ENCODE results near the gene ELAVL3. TPM values are rescaled to one million over a fixed set of nuclear protein-coding genes. Genes with fewer than 3 reads are reported as not detected.

ELAVL3 gene
- total RNA-seq, 2 experiments from 2014 or later: 0.66 TPM; not detected in 1

DNA sequence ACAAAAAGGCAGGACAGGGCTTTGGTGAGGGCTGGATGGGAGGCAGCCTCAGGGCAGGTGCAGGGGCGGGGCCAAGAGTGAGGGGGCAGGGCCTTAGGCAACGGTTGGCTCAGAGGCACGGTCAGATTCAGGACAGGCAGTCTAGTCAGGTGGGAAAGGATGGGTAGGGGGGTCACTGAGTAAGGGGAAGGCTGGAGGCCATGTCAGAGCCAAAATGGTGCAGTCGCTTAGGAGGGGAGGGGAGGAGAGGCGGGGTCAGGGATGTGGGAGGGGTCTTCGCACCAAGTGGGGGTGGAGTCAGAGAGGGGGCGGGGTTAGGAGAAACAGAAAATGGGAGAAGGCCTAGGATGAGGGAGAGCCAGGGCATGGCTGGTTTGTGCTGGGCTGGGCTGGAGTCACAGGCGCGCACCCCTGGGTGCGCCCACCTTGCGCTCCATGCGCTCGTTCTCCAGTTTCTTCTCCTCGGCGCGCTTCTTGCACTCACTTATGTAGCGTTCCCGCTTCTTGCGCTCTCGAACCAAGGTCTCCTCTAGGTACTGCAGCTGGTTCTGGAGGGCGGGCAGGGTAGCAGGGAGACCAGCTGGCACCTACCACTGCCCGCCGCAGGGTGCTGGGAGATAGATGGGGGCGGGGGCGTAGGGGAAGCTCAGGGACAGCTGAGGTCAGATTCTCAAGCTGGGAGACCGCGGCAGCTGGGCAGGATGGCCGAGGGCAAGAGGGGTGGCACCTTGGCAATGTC, 55.0 kb downstream of the ELAVL3 start:
- TF ChIP-seq, protein P1, sequence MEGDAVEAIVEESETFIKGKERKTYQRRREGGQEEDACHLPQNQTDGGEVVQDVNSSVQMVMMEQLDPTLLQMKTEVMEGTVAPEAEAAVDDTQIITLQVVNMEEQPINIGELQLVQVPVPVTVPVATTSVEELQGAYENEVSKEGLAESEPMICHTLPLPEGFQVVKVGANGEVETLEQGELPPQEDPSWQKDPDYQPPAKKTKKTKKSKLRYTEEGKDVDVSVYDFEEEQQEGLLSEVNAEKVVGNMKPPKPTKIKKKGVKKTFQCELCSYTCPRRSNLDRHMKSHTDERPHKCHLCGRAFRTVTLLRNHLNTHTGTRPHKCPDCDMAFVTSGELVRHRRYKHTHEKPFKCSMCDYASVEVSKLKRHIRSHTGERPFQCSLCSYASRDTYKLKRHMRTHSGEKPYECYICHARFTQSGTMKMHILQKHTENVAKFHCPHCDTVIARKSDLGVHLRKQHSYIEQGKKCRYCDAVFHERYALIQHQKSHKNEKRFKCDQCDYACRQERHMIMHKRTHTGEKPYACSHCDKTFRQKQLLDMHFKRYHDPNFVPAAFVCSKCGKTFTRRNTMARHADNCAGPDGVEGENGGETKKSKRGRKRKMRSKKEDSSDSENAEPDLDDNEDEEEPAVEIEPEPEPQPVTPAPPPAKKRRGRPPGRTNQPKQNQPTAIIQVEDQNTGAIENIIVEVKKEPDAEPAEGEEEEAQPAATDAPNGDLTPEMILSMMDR (IDR thresholded peaks at IDR 0.05): no peak
- peaks cover 0 to 29% of the 10 kb centered on the region in 2 experiments for H3K9me3 ChIP-seq (ENCODE audit: control insufficient read depth in 1 of 2, insufficient read depth in 1 of 2, low read length in 2 of 2)
- H3K4me1 ChIP-seq (ENCODE audit: insufficient read depth, low read length): peaks cover 33% of the 10 kb centered on the region
- peaks cover 31% of the 10 kb centered on the region for H3K27me3 Mint-ChIP-seq
- intact Hi-C loops (cut with DNase I, micrococcal nuclease): no loop called here
- H3K4me3 ChIP-seq (ENCODE audit: low read length): no peak overlapping the region
- H3K4me3 Mint-ChIP-seq: no peak overlapping the region
- no peak overlapping the region for H3K27ac Mint-ChIP-seq
- peaks cover 26% of the 10 kb centered on the region for H3K4me1 Mint-ChIP-seq (ENCODE audit: low read depth)
- peaks cover 31 to 33% of the 10 kb centered on the region in 2 experiments for H3K27me3 ChIP-seq (ENCODE audit: control insufficient read depth in 1 of 2, insufficient read depth in 2 of 2, low read length in 2 of 2)
- no peaks in the 10 kb centered on the region for H3K36me3 ChIP-seq (ENCODE audit: insufficient read depth, low read length)
- ATAC-seq (ENCODE audit: poor library complexity) (no peak), DNase-seq (no peak)
- no peak overlapping the region for H3K27ac ChIP-seq (ENCODE audit: low read depth in 1 of 2, low read length in 2 of 2)
- H3K9me3 Mint-ChIP-seq: no peaks in the 10 kb centered on the region
- no peaks in the 10 kb centered on the region for H3K36me3 Mint-ChIP-seq (ENCODE audit: low read depth)
- ChIA-PET CTCF (interaction anchor here (1.4 kb wide), 1 partner anchor 9 kb away, joined by 4 read pairs; the partner anchor contains the start of genes ODAD3 and PRKCSH), POLR2A (no interaction called here)

DNA sequence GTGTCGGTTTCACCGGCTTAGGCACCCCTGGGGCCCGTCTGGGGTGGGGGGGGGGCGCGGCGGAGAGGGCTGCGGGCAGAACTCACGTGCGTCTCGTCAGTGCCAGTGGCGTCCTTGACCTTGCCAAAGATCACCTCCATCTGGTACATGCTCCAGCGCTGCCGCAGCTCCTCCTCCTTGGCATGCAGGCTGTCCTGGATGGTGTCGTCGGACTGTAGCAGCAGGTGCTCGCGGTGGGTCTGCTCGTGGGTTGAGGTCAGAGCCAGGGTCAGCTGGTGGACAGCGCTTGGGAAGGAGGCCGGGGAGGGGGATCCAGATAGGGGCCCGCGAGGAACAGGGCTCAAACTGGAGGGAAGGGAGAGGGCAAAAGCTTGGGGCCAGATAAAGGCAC, 57.1 kb downstream of the ELAVL3 start:
- no peak overlapping the region for H3K27ac Mint-ChIP-seq
- peaks cover 36% of the 10 kb centered on the region for H3K4me1 Mint-ChIP-seq (ENCODE audit: low read depth)
- H3K27ac ChIP-seq (ENCODE audit: low read depth in 1 of 2, low read length in 2 of 2): no peak overlapping the region
- H3K27me3 Mint-ChIP-seq: peaks cover 48% of the 10 kb centered on the region
- no peak overlapping the region for H3K4me3 Mint-ChIP-seq
- CTCF ChIA-PET: interaction anchor here (1.0 to 2.4 kb wide), 2 partner anchors 11 to 43 kb away, joined by 3 to 12 read pairs; partner anchors contain the start of genes ODAD3 and PRKCSH
- TF ChIP-seq, protein P1 (IDR thresholded peaks at IDR 0.05): no peak
- POLR2A ChIA-PET: interaction anchor here (2.6 to 3.0 kb wide), 2 partner anchors 42 to 49 kb away, joined by 15 to 19 read pairs; partner anchors contain the start of gene SWSAP1
- H3K36me3 ChIP-seq (ENCODE audit: insufficient read depth, low read length): no peaks in the 10 kb centered on the region
- H3K4me3 ChIP-seq (ENCODE audit: low read length): no peak overlapping the region
- intact Hi-C loops (cut with DNase I, micrococcal nuclease): loop anchor here in 1 of 2 experiments (2.0 kb wide), 1 partner anchor 43 kb away; no protein-coding TSS in a partner anchor
- H3K4me1 ChIP-seq (ENCODE audit: insufficient read depth, low read length): peaks cover 45% of the 10 kb centered on the region
- ATAC-seq (ENCODE audit: poor library complexity): no peak
- no peaks in the 10 kb centered on the region for H3K36me3 Mint-ChIP-seq (ENCODE audit: low read depth)
- H3K9me3 Mint-ChIP-seq: no peaks in the 10 kb centered on the region
- peaks cover 49 to 51% of the 10 kb centered on the region in 2 experiments for H3K27me3 ChIP-seq (ENCODE audit: control insufficient read depth in 1 of 2, insufficient read depth in 2 of 2, low read length in 2 of 2)
- peaks cover 0 to 36% of the 10 kb centered on the region in 2 experiments for H3K9me3 ChIP-seq (ENCODE audit: control insufficient read depth in 1 of 2, insufficient read depth in 1 of 2, low read length in 2 of 2)
- no peak for DNase-seq

DNA sequence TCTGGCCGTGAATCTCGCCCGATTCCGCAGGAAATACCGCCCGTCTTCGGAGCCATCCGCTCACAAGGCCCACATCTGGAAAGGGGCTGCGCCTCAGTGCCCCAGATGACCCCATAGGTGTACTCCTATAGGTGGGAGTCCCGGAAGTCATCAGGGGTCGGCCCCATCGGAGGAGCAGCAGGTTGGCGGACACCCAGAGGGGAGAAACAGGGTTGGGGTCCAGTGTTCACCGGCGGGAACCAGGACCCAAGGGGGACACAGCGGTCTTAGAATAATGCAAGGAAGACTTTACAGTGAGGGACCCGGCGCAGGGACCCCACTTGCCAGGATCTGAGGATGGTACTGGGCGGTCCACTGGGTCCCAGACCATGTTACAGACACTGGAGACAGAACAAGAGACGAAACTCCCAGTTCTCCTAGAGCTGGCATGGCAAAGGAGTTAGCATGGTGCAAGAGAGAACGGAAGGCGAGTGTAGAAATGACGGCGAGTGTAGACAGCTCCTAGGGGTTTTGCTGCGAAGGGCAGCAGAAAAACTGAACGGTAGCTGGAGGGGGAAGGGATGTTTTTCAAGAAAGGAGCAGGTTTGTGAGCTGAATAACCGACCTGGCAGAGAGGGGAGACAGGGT, 57.6 kb downstream of the ELAVL3 start:
- no peak overlapping the region for H3K27ac ChIP-seq (ENCODE audit: low read depth in 1 of 2, low read length in 2 of 2)
- Mint-ChIP-seq H3K36me3 (ENCODE audit: low read depth) (no peaks in the 10 kb centered on the region), H3K4me3 (peak overlapping the region; percentile 35), H3K27me3 (peaks cover 54% of the 10 kb centered on the region), H3K27ac (no peak overlapping the region), H3K4me1 (ENCODE audit: low read depth) (peaks cover 42% of the 10 kb centered on the region), H3K9me3 (no peaks in the 10 kb centered on the region)
- no peak overlapping the region for H3K4me3 ChIP-seq (ENCODE audit: low read length)
- no peak for ATAC-seq (ENCODE audit: poor library complexity)
- no peak for DNase-seq
- ChIA-PET POLR2A (interaction anchor here (1.7 to 3.0 kb wide), 4 partner anchors 12 to 48 kb away, joined by 7 to 19 read pairs (median 15); partner anchors contain the start of genes ODAD3, PRKCSH and SWSAP1), CTCF (interaction anchor here (1.0 to 2.4 kb wide), 2 partner anchors 12 to 43 kb away, joined by 3 to 12 read pairs; partner anchors contain the start of genes ODAD3 and PRKCSH)
- H3K27me3 ChIP-seq (ENCODE audit: control insufficient read depth in 1 of 2, insufficient read depth in 2 of 2, low read length in 2 of 2): peaks cover 51 to 57% of the 10 kb centered on the region in 2 experiments
- H3K9me3 ChIP-seq (ENCODE audit: control insufficient read depth in 1 of 2, insufficient read depth in 1 of 2, low read length in 2 of 2): peaks cover 0 to 36% of the 10 kb centered on the region in 2 experiments
- H3K4me1 ChIP-seq (ENCODE audit: insufficient read depth, low read length): peaks cover 50% of the 10 kb centered on the region
- TF ChIP-seq, protein P1 (IDR thresholded peaks at IDR 0.05): no peak
- intact Hi-C loops (cut with DNase I, micrococcal nuclease): loop anchor here in 1 of 2 experiments (2.0 kb wide), 1 partner anchor 42 kb away; no protein-coding TSS in a partner anchor
- H3K36me3 ChIP-seq (ENCODE audit: insufficient read depth, low read length): no peaks in the 10 kb centered on the region
